ENCODE measurements around the gene NCOR1. TPM values are rescaled to one million over a fixed set of nuclear protein-coding genes. Genes with fewer than 3 reads are reported as not detected.

NCOR1 gene
- total and polyA plus RNA-seq, 2 of the 13 experiments (the other 11 are each of a cell fraction or from before 2014, with no cell fraction given): 57.0 to 71.7 TPM

DNA sequence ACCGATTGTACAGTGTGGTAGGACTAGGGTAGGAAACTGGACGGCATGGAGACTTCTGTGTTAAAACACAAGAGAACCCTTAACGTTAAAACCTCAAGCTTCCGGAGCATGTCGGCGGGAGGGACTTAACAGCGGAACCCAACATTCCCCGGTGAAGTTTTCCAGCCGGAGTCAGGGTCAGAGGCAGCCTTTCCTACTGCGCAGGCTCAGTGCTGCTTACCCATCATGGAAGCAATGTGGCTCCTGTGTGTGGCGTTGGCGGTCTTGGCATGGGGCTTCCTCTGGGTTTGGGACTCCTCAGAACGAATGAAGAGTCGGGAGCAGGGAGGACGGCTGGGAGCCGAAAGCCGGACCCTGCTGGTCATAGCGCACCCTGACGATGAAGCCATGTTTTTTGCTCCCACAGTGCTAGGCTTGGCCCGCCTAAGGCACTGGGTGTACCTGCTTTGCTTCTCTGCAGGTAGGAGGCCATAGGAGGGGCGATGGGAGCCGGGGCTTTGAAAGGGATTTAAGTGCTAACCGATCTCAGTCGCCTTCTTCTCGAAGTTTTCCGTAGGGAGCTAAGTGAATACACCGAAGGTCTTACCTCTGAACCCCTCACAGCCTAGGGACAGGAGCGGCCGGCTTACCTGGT is 1.8 kb upstream of the NCOR1 start, which contains the start of gene PIGL (continued):
- TF ChIP-seq, protein P1, sequence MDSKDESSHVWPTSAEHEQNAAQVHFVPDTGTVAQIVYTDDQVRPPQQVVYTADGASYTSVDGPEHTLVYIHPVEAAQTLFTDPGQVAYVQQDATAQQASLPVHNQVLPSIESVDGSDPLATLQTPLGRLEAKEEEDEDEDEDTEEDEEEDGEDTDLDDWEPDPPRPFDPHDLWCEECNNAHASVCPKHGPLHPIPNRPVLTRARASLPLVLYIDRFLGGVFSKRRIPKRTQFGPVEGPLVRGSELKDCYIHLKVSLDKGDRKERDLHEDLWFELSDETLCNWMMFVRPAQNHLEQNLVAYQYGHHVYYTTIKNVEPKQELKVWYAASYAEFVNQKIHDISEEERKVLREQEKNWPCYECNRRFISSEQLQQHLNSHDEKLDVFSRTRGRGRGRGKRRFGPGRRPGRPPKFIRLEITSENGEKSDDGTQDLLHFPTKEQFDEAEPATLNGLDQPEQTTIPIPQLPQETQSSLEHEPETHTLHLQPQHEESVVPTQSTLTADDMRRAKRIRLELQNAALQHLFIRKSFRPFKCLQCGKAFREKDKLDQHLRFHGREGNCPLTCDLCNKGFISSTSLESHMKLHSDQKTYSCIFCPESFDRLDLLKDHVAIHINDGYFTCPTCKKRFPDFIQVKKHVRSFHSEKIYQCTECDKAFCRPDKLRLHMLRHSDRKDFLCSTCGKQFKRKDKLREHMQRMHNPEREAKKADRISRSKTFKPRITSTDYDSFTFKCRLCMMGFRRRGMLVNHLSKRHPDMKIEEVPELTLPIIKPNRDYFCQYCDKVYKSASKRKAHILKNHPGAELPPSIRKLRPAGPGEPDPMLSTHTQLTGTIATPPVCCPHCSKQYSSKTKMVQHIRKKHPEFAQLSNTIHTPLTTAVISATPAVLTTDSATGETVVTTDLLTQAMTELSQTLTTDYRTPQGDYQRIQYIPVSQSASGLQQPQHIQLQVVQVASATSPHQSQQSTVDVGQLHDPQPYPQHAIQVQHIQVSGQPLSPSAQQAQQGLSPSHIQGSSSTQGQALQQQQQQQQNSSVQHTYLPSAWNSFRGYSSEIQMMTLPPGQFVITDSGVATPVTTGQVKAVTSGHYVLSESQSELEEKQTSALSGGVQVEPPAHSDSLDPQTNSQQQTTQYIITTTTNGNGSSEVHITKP (CRISPR knock-in tag; IDR thresholded peaks at IDR 0.05; ENCODE audit: low read depth): peak; percentile 75; the same call in 1 of the 2 replicates
- TF ChIP-seq, protein P2, sequence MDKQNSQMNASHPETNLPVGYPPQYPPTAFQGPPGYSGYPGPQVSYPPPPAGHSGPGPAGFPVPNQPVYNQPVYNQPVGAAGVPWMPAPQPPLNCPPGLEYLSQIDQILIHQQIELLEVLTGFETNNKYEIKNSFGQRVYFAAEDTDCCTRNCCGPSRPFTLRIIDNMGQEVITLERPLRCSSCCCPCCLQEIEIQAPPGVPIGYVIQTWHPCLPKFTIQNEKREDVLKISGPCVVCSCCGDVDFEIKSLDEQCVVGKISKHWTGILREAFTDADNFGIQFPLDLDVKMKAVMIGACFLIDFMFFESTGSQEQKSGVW (CRISPR knock-in tag; IDR thresholded peaks at IDR 0.05; ENCODE audit: borderline replicate concordance): no peak
- TF ChIP-seq ZNF563 (CRISPR knock-in tag; IDR thresholded peaks at IDR 0.05) (peak; percentile 55; the same call in 1 of the 2 replicates), ZC3H4 (CRISPR knock-in tag; IDR thresholded peaks at IDR 0.05; ENCODE audit: borderline replicate concordance) (peak; percentile 68; the same call in 1 of the 2 replicates), ZBTB38 (CRISPR knock-in tag; IDR thresholded peaks at IDR 0.05) (peak; percentile 72), ZNF547 (CRISPR knock-in tag; IDR thresholded peaks at IDR 0.05) (peak; percentile 34; the same call in 1 of the 2 replicates), SETDB1 (CRISPR knock-in tag; IDR thresholded peaks at IDR 0.05; ENCODE audit: borderline replicate concordance) (no peak), ZNF256 (CRISPR knock-in tag; conservative IDR thresholded peaks at IDR 0.05) (0 out of 2 replicates have a peak, but pooled peaks have one; percentile 68)
- TF ChIP-seq, protein P3, sequence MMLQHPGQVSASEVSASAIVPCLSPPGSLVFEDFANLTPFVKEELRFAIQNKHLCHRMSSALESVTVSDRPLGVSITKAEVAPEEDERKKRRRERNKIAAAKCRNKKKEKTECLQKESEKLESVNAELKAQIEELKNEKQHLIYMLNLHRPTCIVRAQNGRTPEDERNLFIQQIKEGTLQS (CRISPR knock-in tag; IDR thresholded peaks at IDR 0.05): no peak
- TF ChIP-seq, protein P4, sequence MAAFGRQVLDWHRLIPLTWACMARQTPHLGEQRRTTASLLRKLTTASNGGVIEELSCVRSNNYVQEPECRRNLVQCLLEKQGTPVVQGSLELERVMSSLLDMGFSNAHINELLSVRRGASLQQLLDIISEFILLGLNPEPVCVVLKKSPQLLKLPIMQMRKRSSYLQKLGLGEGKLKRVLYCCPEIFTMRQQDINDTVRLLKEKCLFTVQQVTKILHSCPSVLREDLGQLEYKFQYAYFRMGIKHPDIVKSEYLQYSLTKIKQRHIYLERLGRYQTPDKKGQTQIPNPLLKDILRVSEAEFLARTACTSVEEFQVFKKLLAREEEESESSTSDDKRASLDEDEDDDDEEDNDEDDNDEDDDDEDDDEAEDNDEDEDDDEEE (CRISPR knock-in tag; IDR thresholded peaks at IDR 0.05): peak; percentile 64; the same call in 1 of the 2 replicates
- TF ChIP-seq, protein P5, sequence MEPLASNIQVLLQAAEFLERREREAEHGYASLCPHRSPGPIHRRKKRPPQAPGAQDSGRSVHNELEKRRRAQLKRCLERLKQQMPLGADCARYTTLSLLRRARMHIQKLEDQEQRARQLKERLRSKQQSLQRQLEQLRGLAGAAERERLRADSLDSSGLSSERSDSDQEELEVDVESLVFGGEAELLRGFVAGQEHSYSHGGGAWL (CRISPR knock-in tag; IDR thresholded peaks at IDR 0.05): peak; percentile 66; the same call in 1 of the 2 replicates
- TF ChIP-seq, protein P6, sequence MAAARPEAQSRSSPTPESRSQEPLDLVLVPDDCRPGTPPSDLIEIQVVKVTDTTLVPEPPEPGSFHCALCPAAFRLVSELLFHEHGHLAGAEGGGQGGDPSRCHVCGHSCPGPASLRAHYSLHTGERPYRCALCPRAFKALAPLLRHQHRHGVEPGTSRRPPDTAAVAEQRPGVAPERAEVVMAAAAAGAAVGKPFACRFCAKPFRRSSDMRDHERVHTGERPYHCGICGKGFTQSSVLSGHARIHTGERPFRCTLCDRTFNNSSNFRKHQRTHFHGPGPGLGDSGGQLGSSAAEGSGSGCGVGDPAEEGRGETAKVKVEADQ (CRISPR knock-in tag; IDR thresholded peaks at IDR 0.05; ENCODE audit: borderline replicate concordance): peak; percentile 80
